Right ventricle myocardium inferior (tissue), 1 donor: ENCODE measurements around the gene PDIA3. TPM values are rescaled to one million over a fixed set of nuclear protein-coding genes. Genes with fewer than 3 reads are reported as not detected.
A peak's percentile ranks its signal among the peaks of the same experiment; 100 is the strongest.
"Not testable (repeated sequence)": the region's sequence is repeated elsewhere in the genome, so short reads cannot be mapped to it uniquely, and the experiment has no call there.

Experiments used
- ATAC-seq: fragments of 200-7000 bp; cut with Tn5 transposase; one replicate; pipeline ENCODE4 v1.9.1; 2020; ENCODE audit warnings: mild to moderate bottlenecking, moderate library complexity
- DNase-seq: peaks from one replicate; pipeline ENCODE4 v3.0.0; 2021; ENCODE audit errors: missing footprints
- intact Hi-C: fragments of 100-400 bp; cut with DNase I; formaldehyde crosslinking; loops from one replicate; pipeline ENCODE4 v1.11.0; 2022
- long read RNA-seq: library from polyadenylated mRNA; unstranded; transcript quantifications from one replicate; pipeline ENCODE4 v2.0.0, GENCODE V29; 2021
- total RNA-seq: library from RNA; stranded (reverse); fragmentation: NEBNext Ultra II Directional; extraction: Animal tissue kit (Norgen Biotek cat#: 25700); gene quantifications from one replicate; pipeline ENCODE4 v1.2.1, GENCODE V29; 2021
- donor health status: DM: no; HTN: yes; CAD: no; lungs with severe emphysema.

Gene PDIA3
- total RNA-seq, result 166 TPM
- long read RNA-seq, transcript PDIA3-201 (13 exons, 3,727 nt), result major isoform, 86 of 88 reads
- long read RNA-seq, partial matches to known transcripts, result 1 of 88 reads
- long read RNA-seq, other reads (novel, unspliced or antisense), result 1 of 88 reads

- ATAC-seq, result peak; percentile 98
Measured at GRCh38 chr15:43746245-43746902, at the start of gene PDIA3. Gene PDIA3, plus strand, starts transcription at chr15:43746438. Its CDS starts 102 bp downstream, at chr15:43746540.

GRCh38 chr15:43702174-43702573 lies 44.1 kb upstream of the PDIA3 start:
- ATAC-seq (no peak), DNase-seq (no peak)
- intact Hi-C loops, result no loop called here

More at GRCh38 chr15:43746245-43746902, at the start of gene PDIA3:
- intact Hi-C loops, result not testable (repeated sequence)
- peak; percentile 97 for DNase-seq

- intact Hi-C loops, result no loop called here
- ATAC-seq, result no peak
- no peak for DNase-seq
Measured at GRCh38 chr15:43702701-43703424, 43.4 kb upstream of the PDIA3 start.

- ATAC-seq, DNase-seq, intact Hi-C loops: not testable (repeated sequence)
Measured at GRCh38 chr15:43710431-43711131, 35.7 kb upstream of the PDIA3 start.

GRCh38 chr15:43723151-43723550 lies 23.1 kb upstream of the PDIA3 start:
- intact Hi-C loops, result no loop called here
- DNase-seq (no peak), ATAC-seq (no peak)

- intact Hi-C loops, result not testable (repeated sequence)
Measured at GRCh38 chr15:43726306-43726705, 19.9 kb upstream of the PDIA3 start.

GRCh38 chr15:43728053-43728725 lies 18.0 kb upstream of the PDIA3 start:
- DNase-seq, intact Hi-C loops, ATAC-seq: not testable (repeated sequence)

More at GRCh38 chr15:43726306-43726705, 19.9 kb upstream of the PDIA3 start:
- ATAC-seq, DNase-seq: not testable (repeated sequence)

- intact Hi-C loops, result no loop called here
- ATAC-seq (no peak), DNase-seq (no peak)
Measured at GRCh38 chr15:43735416-43735815, 10.8 kb upstream of the PDIA3 start.

- intact Hi-C loops, DNase-seq: not testable (repeated sequence)
- peak; percentile 4 for ATAC-seq
Measured at GRCh38 chr15:43746903-43747309, 668 bp downstream of the PDIA3 start.

GRCh38 chr15:43748376-43748775 lies 2.1 kb downstream of the PDIA3 start:
- intact Hi-C loops, result no loop called here
- no peak for ATAC-seq

GRCh38 chr15:43749690-43750345 lies 3.6 kb downstream of the PDIA3 start:
- DNase-seq, result no peak
- intact Hi-C loops, result loop anchor here (10.0 kb wide), 1 partner anchor 65 kb away; no protein-coding TSS in a partner anchor
- ATAC-seq, result no peak

More at GRCh38 chr15:43748376-43748775, 2.1 kb downstream of the PDIA3 start:
- no peak for DNase-seq

- intact Hi-C loops, result loop anchor here (10.0 kb wide), 1 partner anchor 63 kb away; no protein-coding TSS in a partner anchor
- ATAC-seq, result no peak
Measured at GRCh38 chr15:43751885-43752284, 5.6 kb downstream of the PDIA3 start.

GRCh38 chr15:43762824-43763223 lies 16.6 kb downstream of the PDIA3 start:
- ATAC-seq (no peak), DNase-seq (no peak)
- intact Hi-C loops, result no loop called here

More at GRCh38 chr15:43751885-43752284, 5.6 kb downstream of the PDIA3 start:
- DNase-seq, result no peak

- intact Hi-C loops, result no loop called here
- no peak for ATAC-seq
- DNase-seq, result no peak
Measured at GRCh38 chr15:43763819-43764446, 17.7 kb downstream of the PDIA3 start.

GRCh38 chr15:43769584-43770228 lies 23.5 kb downstream of the PDIA3 start:
- intact Hi-C loops, result loop anchor here (10.0 kb wide), 1 partner anchor 55 kb away; the partner anchor contains the start of genes MFAP1 and WDR76

GRCh38 chr15:43771816-43772215 lies 25.6 kb downstream of the PDIA3 start:
- ATAC-seq (peak; percentile 49), DNase-seq (no peak)
- intact Hi-C loops, result loop anchor here (10.0 kb wide), 1 partner anchor 53 kb away; the partner anchor contains the start of genes MFAP1 and WDR76

More at GRCh38 chr15:43769584-43770228, 23.5 kb downstream of the PDIA3 start:
- DNase-seq, result peak; percentile 69
- no peak for ATAC-seq

GRCh38 chr15:43772624-43773023 lies 26.4 kb downstream of the PDIA3 start:
- DNase-seq, result no peak
- ATAC-seq, result no peak
- intact Hi-C loops, result loop anchor here (10.0 kb wide), 1 partner anchor 52 kb away; the partner anchor contains the start of genes MFAP1 and WDR76
